Measurements from ENCODE around the gene PEX7. TPM values are rescaled to one million over a fixed set of nuclear protein-coding genes. Genes with fewer than 3 reads are reported as not detected.

Gene PEX7
- total and polyA plus RNA-seq, 10 of the 15 experiments (the other 5 are each of a cell fraction or from before 2014, with no cell fraction given), result 0.58 to 12.4 (median 8.8) TPM

DNA sequence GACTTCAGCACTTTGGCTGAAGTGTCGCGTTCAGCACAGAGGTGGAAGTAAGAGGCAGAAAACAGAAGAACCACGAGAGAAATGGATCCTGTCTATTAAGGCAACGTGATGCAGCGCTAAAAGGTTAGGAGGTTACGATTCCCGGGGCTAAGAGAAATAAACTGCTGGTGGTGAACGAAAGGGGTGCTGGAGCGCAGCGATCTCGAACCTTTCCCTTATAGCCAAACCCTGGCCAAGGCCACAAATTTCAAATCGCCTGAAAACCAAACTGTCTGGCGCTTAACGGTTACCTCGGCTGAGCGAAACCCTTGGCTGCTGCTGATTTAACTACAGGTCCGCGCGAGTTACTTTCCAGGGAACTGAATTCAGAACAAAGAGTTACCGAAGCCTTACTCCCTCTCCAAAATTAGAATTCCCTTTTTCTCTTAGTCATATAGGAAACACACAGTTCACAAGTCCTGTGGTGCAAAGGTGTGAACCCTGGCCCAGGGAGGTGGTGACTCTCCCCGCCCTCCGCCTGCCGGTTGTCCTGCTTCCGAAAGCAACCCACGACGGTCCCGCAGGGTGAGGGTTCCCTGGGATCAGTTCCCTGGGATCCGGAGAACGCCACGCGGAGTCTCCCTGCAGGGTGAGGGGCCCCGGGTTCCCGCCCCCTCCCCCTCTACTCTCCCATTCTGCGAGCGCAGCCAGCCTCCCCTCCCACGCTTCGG is 98.4 kb downstream of the PEX7 start:
- no TSS peak for BruUV-seq (replicated peaks)
- H2AFZ ChIP-seq (ENCODE audit: control insufficient read depth, low read depth, low read length), result peak overlapping the region; percentile 37
- H3K79me2 ChIP-seq (ENCODE audit: control insufficient read depth, insufficient read depth, low read length), result no peaks in the 10 kb centered on the region
- FAIRE-seq (peak; percentile 41), ATAC-seq (peak; percentile 50), DNase-seq (ENCODE audit: low read depth, low spot score) (no peak)
- peak in 1 of 2 experiments; percentile 23; a peak in 1 of 4 replicates for TF ChIP-seq IKZF2 (IDR thresholded peaks at IDR 0.05)
- 0 out of 2 replicates have a peak, but pooled peaks have one; percentile 17 for TF ChIP-seq RELB (IDR thresholded peaks at IDR 0.05; ENCODE audit: low read depth)
- no peak for TF ChIP-seq ZNF217 (IDR thresholded peaks at IDR 0.05)
- TF ChIP-seq IKZF1 (conservative IDR thresholded peaks at IDR 0.05), result 0 out of 2 replicates have a peak, but pooled peaks have one; percentile 23
- TF ChIP-seq EZH2 (IDR thresholded peaks at IDR 0.05; ENCODE audit: borderline replicate concordance, control insufficient read depth, low read depth, low read length), result peak; percentile 37; the same call in 1 of the 2 replicates
- in situ Hi-C loops (cut with MboI) (no loop called here), intact Hi-C loops (cut with micrococcal nuclease; ENCODE audit: unreplicated experiment) (loop anchor here (5.0 to 10.0 kb wide), 2 partner anchors 79 to 336 kb away; no protein-coding TSS in a partner anchor)
- POLR2A ChIA-PET, result interaction anchor here (0.6 kb wide), 1 partner anchor 165 kb away, joined by 4 read pairs; no protein-coding TSS in a partner anchor
- peak overlapping the region; percentile 67 for H3K4me3 ChIP-seq
- H3K9ac ChIP-seq (ENCODE audit: control insufficient read depth, insufficient read depth, low read length), result no peak overlapping the region; the same call in 1 of the 2 replicates
- RAD21 ChIA-PET (ENCODE audit: unreplicated experiment), result no interaction called here
- SMC1A ChIA-PET (ENCODE audit: uncharacterized antibody, unreplicated experiment), result no interaction called here
- H3K27ac ChIP-seq (ENCODE audit: control insufficient read depth, insufficient read depth), result no peak overlapping the region
- H3K27me3 ChIP-seq (replicated peaks in 1 of 2; ENCODE audit: control insufficient read depth in 2 of 2, insufficient read depth in 2 of 2, low read length in 1 of 2), result peaks cover 16 to 28% of the 10 kb centered on the region in 2 experiments
- no peaks in the 10 kb centered on the region for H3K36me3 ChIP-seq (ENCODE audit: control insufficient read depth in 2 of 2, insufficient read depth in 2 of 2, low read length in 1 of 2)
- peak overlapping the region; percentile 98 for H3K4me2 ChIP-seq (ENCODE audit: control insufficient read depth, insufficient read depth)
- H3K4me1 ChIP-seq (ENCODE audit: control insufficient read depth, insufficient read depth, low read length), result peaks cover 19% of the 10 kb centered on the region
- CTCF ChIA-PET, result interaction anchor here (1.5 kb wide), 1 partner anchor 277 kb away, joined by 6 read pairs; no protein-coding TSS in a partner anchor
- no peaks in the 10 kb centered on the region for H4K20me1 ChIP-seq (ENCODE audit: control insufficient read depth, insufficient read depth)
- H3K9me3 ChIP-seq (replicated peaks; ENCODE audit: control insufficient read depth, insufficient read depth, low read length), result no peaks in the 10 kb centered on the region
- 26% methylated on average over 37 of the region's 37 CpGs for WGBS (ENCODE audit: insufficient coverage, insufficient replicate concordance, low lambda C conversion rate, missing lambda C conversion rate)
